ENCODE data around the gene BTN2A1. TPM values are rescaled to one million over a fixed set of nuclear protein-coding genes. Genes with fewer than 3 reads are reported as not detected.

Gene BTN2A1
- total RNA-seq, 1 experiment from 2014 or later = 6.4 TPM

- Histone ChIP-seq H3K4me1 (ENCODE audit: low read length) (peaks cover 13% of the 10 kb centered on the region), H3K4me3 (ENCODE audit: low read length) (no peak overlapping the region), H3K27me3 (ENCODE audit: low read length) (no peaks in the 10 kb centered on the region), H3K9me3 (ENCODE audit: low read length) (no peaks in the 10 kb centered on the region), H3K36me3 (ENCODE audit: insufficient read depth, low read length) (no peaks in the 10 kb centered on the region), H3K79me2 (ENCODE audit: low read length) (no peaks in the 10 kb centered on the region), H3K27ac (ENCODE audit: low read length) (no peak overlapping the region), H3K9me2 (replicated peaks; ENCODE audit: insufficient read depth, low read length) (no peaks in the 10 kb centered on the region), H4K20me1 (ENCODE audit: insufficient read depth, low read depth, low read length) (no peaks in the 10 kb centered on the region), H2AFZ (ENCODE audit: low read length) (no peak overlapping the region), H3K4me2 (ENCODE audit: low read depth, low read length, poor library complexity, severe bottlenecking) (no peak overlapping the region), H3K9ac (ENCODE audit: low read length) (no peak overlapping the region)
- peak; percentile 53 for DNase-seq
These were observed 35.5 kb downstream of the BTN2A1 start for GRCh38 chr6:26493258-26493657.

- Histone ChIP-seq H3K4me1 (ENCODE audit: low read length) (peaks cover 15% of the 10 kb centered on the region), H3K9me2 (replicated peaks; ENCODE audit: insufficient read depth, low read length) (no peaks in the 10 kb centered on the region), H3K27me3 (ENCODE audit: low read length) (no peaks in the 10 kb centered on the region), H3K27ac (ENCODE audit: low read length) (no peak overlapping the region), H3K9ac (ENCODE audit: low read length) (no peak overlapping the region), H4K20me1 (ENCODE audit: insufficient read depth, low read depth, low read length) (no peaks in the 10 kb centered on the region), H3K9me3 (ENCODE audit: low read length) (no peaks in the 10 kb centered on the region), H3K79me2 (ENCODE audit: low read length) (no peaks in the 10 kb centered on the region), H3K4me2 (ENCODE audit: low read depth, low read length, poor library complexity, severe bottlenecking) (no peak overlapping the region), H2AFZ (ENCODE audit: low read length) (no peak overlapping the region), H3K4me3 (ENCODE audit: low read length) (no peak overlapping the region), H3K36me3 (ENCODE audit: insufficient read depth, low read length) (no peaks in the 10 kb centered on the region)
- no peak for DNase-seq
These were observed 36.4 kb downstream of the BTN2A1 start for GRCh38 chr6:26494117-26494516.

- no peaks in the 10 kb centered on the region for H3K36me3 ChIP-seq (ENCODE audit: insufficient read depth, low read length)
- no peaks in the 10 kb centered on the region for H4K20me1 ChIP-seq (ENCODE audit: insufficient read depth, low read depth, low read length)
- no peak overlapping the region for H3K27ac ChIP-seq (ENCODE audit: low read length)
- no peaks in the 10 kb centered on the region for H3K79me2 ChIP-seq (ENCODE audit: low read length)
- H3K27me3 ChIP-seq (ENCODE audit: low read length) = no peaks in the 10 kb centered on the region
- no peaks in the 10 kb centered on the region for H3K9me2 ChIP-seq (replicated peaks; ENCODE audit: insufficient read depth, low read length)
- no peak overlapping the region for H3K4me2 ChIP-seq (ENCODE audit: low read depth, low read length, poor library complexity, severe bottlenecking)
- no peak overlapping the region for H3K4me3 ChIP-seq (ENCODE audit: low read length)
- no peak for DNase-seq
- H2AFZ ChIP-seq (ENCODE audit: low read length) = no peak overlapping the region
- peaks cover 20% of the 10 kb centered on the region for H3K4me1 ChIP-seq (ENCODE audit: low read length)
- H3K9ac ChIP-seq (ENCODE audit: low read length) = no peak overlapping the region
- H3K9me3 ChIP-seq (ENCODE audit: low read length) = no peaks in the 10 kb centered on the region
These were observed 37.5 kb downstream of the BTN2A1 start for GRCh38 chr6:26495281-26495680.

GRCh38 chr6:26497610-26498009 lies 39.9 kb downstream of the BTN2A1 start:
- DNase-seq = no peak

GRCh38 chr6:26500102-26500501 lies 42.3 kb downstream of the BTN2A1 start, which contains the start of gene BTN1A1:
BTN1A1 (plus strand) TSS chr6:26500303; CDS start chr6:26501287, 984 bp downstream.
- Histone ChIP-seq H3K4me2 (ENCODE audit: low read depth, low read length, poor library complexity, severe bottlenecking) (no peak within 1 kb of the TSS), H2AFZ (ENCODE audit: low read length) (peak within 1 kb of the TSS; percentile 79), H3K27me3 (ENCODE audit: low read length) (no peaks in the 10 kb centered on the region), H3K79me2 (ENCODE audit: low read length) (no peaks in the 10 kb centered on the region), H3K36me3 (ENCODE audit: insufficient read depth, low read length) (no peaks in the 10 kb centered on the region), H3K9ac (ENCODE audit: low read length) (no peak within 1 kb of the TSS), H3K9me3 (ENCODE audit: low read length) (no peaks in the 10 kb centered on the region), H4K20me1 (ENCODE audit: insufficient read depth, low read depth, low read length) (no peaks in the 10 kb centered on the region), H3K4me1 (ENCODE audit: low read length) (peaks cover 42% of the 10 kb centered on the region), H3K4me3 (ENCODE audit: low read length) (no peak within 1 kb of the TSS), H3K9me2 (replicated peaks; ENCODE audit: insufficient read depth, low read length) (no peaks in the 10 kb centered on the region), H3K27ac (ENCODE audit: low read length) (0 out of 2 replicates have a peak within 1 kb of the TSS, but pooled peaks have one; percentile 6)
- no peak for DNase-seq

More at GRCh38 chr6:26497610-26498009, 39.9 kb downstream of the BTN2A1 start:
- Histone ChIP-seq H3K4me1 (ENCODE audit: low read length) (peaks cover 35% of the 10 kb centered on the region), H3K9me3 (ENCODE audit: low read length) (no peaks in the 10 kb centered on the region), H4K20me1 (ENCODE audit: insufficient read depth, low read depth, low read length) (no peaks in the 10 kb centered on the region), H3K4me3 (ENCODE audit: low read length) (no peak overlapping the region), H3K27me3 (ENCODE audit: low read length) (no peaks in the 10 kb centered on the region), H3K9ac (ENCODE audit: low read length) (no peak overlapping the region), H2AFZ (ENCODE audit: low read length) (peak overlapping the region; percentile 88; the same call in 1 of the 2 replicates), H3K27ac (ENCODE audit: low read length) (no peak overlapping the region), H3K79me2 (ENCODE audit: low read length) (no peaks in the 10 kb centered on the region), H3K4me2 (ENCODE audit: low read depth, low read length, poor library complexity, severe bottlenecking) (no peak overlapping the region), H3K9me2 (replicated peaks; ENCODE audit: insufficient read depth, low read length) (no peaks in the 10 kb centered on the region), H3K36me3 (ENCODE audit: insufficient read depth, low read length) (no peaks in the 10 kb centered on the region)

GRCh38 chr6:26501482-26501986 lies 43.8 kb downstream of the BTN2A1 start:
- DNase-seq = no peak
- Histone ChIP-seq H2AFZ (ENCODE audit: low read length) (peak overlapping the region; percentile 85; the same call in 1 of the 2 replicates), H3K4me2 (ENCODE audit: low read depth, low read length, poor library complexity, severe bottlenecking) (peak overlapping the region; percentile 79)

GRCh38 chr6:26502165-26502564 lies 44.4 kb downstream of the BTN2A1 start:
- H3K4me2 ChIP-seq (ENCODE audit: low read depth, low read length, poor library complexity, severe bottlenecking) = peak overlapping the region; percentile 79

More at GRCh38 chr6:26501482-26501986, 43.8 kb downstream of the BTN2A1 start:
- no peaks in the 10 kb centered on the region for H3K27me3 ChIP-seq (ENCODE audit: low read length)
- no peaks in the 10 kb centered on the region for H3K79me2 ChIP-seq (ENCODE audit: low read length)
- peak overlapping the region; percentile 49 for H3K4me3 ChIP-seq (ENCODE audit: low read length)
- no peaks in the 10 kb centered on the region for H3K9me2 ChIP-seq (replicated peaks; ENCODE audit: insufficient read depth, low read length)
- H4K20me1 ChIP-seq (ENCODE audit: insufficient read depth, low read depth, low read length) = no peaks in the 10 kb centered on the region
- H3K36me3 ChIP-seq (ENCODE audit: insufficient read depth, low read length) = no peaks in the 10 kb centered on the region
- peaks cover 38% of the 10 kb centered on the region for H3K4me1 ChIP-seq (ENCODE audit: low read length)
- peak overlapping the region; percentile 94 for H3K27ac ChIP-seq (ENCODE audit: low read length)
- no peaks in the 10 kb centered on the region for H3K9me3 ChIP-seq (ENCODE audit: low read length)
- peak overlapping the region; percentile 60 for H3K9ac ChIP-seq (ENCODE audit: low read length)

GRCh38 chr6:26502626-26503025 lies 44.9 kb downstream of the BTN2A1 start:
- Histone ChIP-seq H3K9ac (ENCODE audit: low read length) (peak overlapping the region; percentile 60), H3K27ac (ENCODE audit: low read length) (peak overlapping the region; percentile 94), H3K79me2 (ENCODE audit: low read length) (no peaks in the 10 kb centered on the region), H3K9me2 (replicated peaks; ENCODE audit: insufficient read depth, low read length) (no peaks in the 10 kb centered on the region), H3K4me2 (ENCODE audit: low read depth, low read length, poor library complexity, severe bottlenecking) (peak overlapping the region; percentile 79), H3K36me3 (ENCODE audit: insufficient read depth, low read length) (no peaks in the 10 kb centered on the region), H3K4me1 (ENCODE audit: low read length) (peaks cover 31% of the 10 kb centered on the region), H3K27me3 (ENCODE audit: low read length) (no peaks in the 10 kb centered on the region), H4K20me1 (ENCODE audit: insufficient read depth, low read depth, low read length) (no peaks in the 10 kb centered on the region), H2AFZ (ENCODE audit: low read length) (peak overlapping the region; percentile 85), H3K4me3 (ENCODE audit: low read length) (peak overlapping the region; percentile 49), H3K9me3 (ENCODE audit: low read length) (no peaks in the 10 kb centered on the region)
- peak; percentile 53 for DNase-seq

More at GRCh38 chr6:26502165-26502564, 44.4 kb downstream of the BTN2A1 start:
- H4K20me1 ChIP-seq (ENCODE audit: insufficient read depth, low read depth, low read length) = no peaks in the 10 kb centered on the region
- H3K36me3 ChIP-seq (ENCODE audit: insufficient read depth, low read length) = no peaks in the 10 kb centered on the region
- peak; percentile 87 for DNase-seq
- no peaks in the 10 kb centered on the region for H3K27me3 ChIP-seq (ENCODE audit: low read length)
- H3K9ac ChIP-seq (ENCODE audit: low read length) = peak overlapping the region; percentile 60
- H3K4me1 ChIP-seq (ENCODE audit: low read length) = peaks cover 35% of the 10 kb centered on the region
- H3K9me3 ChIP-seq (ENCODE audit: low read length) = no peaks in the 10 kb centered on the region
- peak overlapping the region; percentile 85; the same call in 1 of the 2 replicates for H2AFZ ChIP-seq (ENCODE audit: low read length)
- H3K4me3 ChIP-seq (ENCODE audit: low read length) = peak overlapping the region; percentile 49
- no peaks in the 10 kb centered on the region for H3K9me2 ChIP-seq (replicated peaks; ENCODE audit: insufficient read depth, low read length)
- H3K79me2 ChIP-seq (ENCODE audit: low read length) = no peaks in the 10 kb centered on the region
- H3K27ac ChIP-seq (ENCODE audit: low read length) = peak overlapping the region; percentile 94
